ENCODE data around the gene TTC3.

The TTC3 gene, protein sequence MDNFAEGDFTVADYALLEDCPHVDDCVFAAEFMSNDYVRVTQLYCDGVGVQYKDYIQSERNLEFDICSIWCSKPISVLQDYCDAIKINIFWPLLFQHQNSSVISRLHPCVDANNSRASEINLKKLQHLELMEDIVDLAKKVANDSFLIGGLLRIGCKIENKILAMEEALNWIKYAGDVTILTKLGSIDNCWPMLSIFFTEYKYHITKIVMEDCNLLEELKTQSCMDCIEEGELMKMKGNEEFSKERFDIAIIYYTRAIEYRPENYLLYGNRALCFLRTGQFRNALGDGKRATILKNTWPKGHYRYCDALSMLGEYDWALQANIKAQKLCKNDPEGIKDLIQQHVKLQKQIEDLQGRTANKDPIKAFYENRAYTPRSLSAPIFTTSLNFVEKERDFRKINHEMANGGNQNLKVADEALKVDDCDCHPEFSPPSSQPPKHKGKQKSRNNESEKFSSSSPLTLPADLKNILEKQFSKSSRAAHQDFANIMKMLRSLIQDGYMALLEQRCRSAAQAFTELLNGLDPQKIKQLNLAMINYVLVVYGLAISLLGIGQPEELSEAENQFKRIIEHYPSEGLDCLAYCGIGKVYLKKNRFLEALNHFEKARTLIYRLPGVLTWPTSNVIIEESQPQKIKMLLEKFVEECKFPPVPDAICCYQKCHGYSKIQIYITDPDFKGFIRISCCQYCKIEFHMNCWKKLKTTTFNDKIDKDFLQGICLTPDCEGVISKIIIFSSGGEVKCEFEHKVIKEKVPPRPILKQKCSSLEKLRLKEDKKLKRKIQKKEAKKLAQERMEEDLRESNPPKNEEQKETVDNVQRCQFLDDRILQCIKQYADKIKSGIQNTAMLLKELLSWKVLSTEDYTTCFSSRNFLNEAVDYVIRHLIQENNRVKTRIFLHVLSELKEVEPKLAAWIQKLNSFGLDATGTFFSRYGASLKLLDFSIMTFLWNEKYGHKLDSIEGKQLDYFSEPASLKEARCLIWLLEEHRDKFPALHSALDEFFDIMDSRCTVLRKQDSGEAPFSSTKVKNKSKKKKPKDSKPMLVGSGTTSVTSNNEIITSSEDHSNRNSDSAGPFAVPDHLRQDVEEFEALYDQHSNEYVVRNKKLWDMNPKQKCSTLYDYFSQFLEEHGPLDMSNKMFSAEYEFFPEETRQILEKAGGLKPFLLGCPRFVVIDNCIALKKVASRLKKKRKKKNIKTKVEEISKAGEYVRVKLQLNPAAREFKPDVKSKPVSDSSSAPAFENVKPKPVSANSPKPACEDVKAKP (N-terminal part only)

GRCh38 chr21:37072988-37073416, at the start of gene TTC3, which contains the start of gene PIGP:
TTC3 (plus strand) TSS chr21:37073254; CDS start chr21:37087258, 14,004 bp downstream.
PIGP (minus strand) TSS chr21:37073071; CDS start chr21:37072515, 556 bp downstream.
- H3K27me3 ChIP-seq (replicated peaks), result no peaks in the 10 kb centered on the region
- H3K4me3 ChIP-seq (ENCODE audit: low read depth, low read length), result peak within 1 kb of the TSS; percentile 93
- no peaks in the 10 kb centered on the region for H3K36me3 ChIP-seq (replicated peaks)
- TF ChIP-seq, protein P1, sequence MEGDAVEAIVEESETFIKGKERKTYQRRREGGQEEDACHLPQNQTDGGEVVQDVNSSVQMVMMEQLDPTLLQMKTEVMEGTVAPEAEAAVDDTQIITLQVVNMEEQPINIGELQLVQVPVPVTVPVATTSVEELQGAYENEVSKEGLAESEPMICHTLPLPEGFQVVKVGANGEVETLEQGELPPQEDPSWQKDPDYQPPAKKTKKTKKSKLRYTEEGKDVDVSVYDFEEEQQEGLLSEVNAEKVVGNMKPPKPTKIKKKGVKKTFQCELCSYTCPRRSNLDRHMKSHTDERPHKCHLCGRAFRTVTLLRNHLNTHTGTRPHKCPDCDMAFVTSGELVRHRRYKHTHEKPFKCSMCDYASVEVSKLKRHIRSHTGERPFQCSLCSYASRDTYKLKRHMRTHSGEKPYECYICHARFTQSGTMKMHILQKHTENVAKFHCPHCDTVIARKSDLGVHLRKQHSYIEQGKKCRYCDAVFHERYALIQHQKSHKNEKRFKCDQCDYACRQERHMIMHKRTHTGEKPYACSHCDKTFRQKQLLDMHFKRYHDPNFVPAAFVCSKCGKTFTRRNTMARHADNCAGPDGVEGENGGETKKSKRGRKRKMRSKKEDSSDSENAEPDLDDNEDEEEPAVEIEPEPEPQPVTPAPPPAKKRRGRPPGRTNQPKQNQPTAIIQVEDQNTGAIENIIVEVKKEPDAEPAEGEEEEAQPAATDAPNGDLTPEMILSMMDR (IDR thresholded peaks at IDR 0.05; ENCODE audit: low read depth, low read length, missing control alignments), result no peak
- DNase-seq, result peak; percentile 94
- in situ Hi-C loops (cut with HindIII; ENCODE audit: low pct_ligation_motif_present, low sequenced_read_pairs), result no loop called here
- peak within 1 kb of the TSS; percentile 95 for H3K27ac ChIP-seq

GRCh38 chr21:37026499-37026898, 46.6 kb upstream of the TTC3 start:
- in situ Hi-C loops (cut with HindIII; ENCODE audit: low pct_ligation_motif_present, low sequenced_read_pairs), result no loop called here
- DNase-seq, result no peak
- Histone ChIP-seq H3K27ac (no peak overlapping the region), H3K36me3 (replicated peaks) (no peaks in the 10 kb centered on the region), H3K27me3 (replicated peaks) (no peaks in the 10 kb centered on the region), H3K4me3 (ENCODE audit: low read depth, low read length) (no peak overlapping the region)
- TF ChIP-seq, protein P1 (IDR thresholded peaks at IDR 0.05; ENCODE audit: low read depth, low read length, missing control alignments), result no peak

- Histone ChIP-seq H3K27ac (no peak overlapping the region), H3K4me3 (ENCODE audit: low read depth, low read length) (no peak overlapping the region), H3K27me3 (replicated peaks) (no peaks in the 10 kb centered on the region), H3K36me3 (replicated peaks) (no peaks in the 10 kb centered on the region)
- in situ Hi-C loops (cut with HindIII; ENCODE audit: low pct_ligation_motif_present, low sequenced_read_pairs), result no loop called here
- no peak for DNase-seq
- TF ChIP-seq, protein P1 (IDR thresholded peaks at IDR 0.05; ENCODE audit: low read depth, low read length, missing control alignments), result peak; percentile 21
Measured at GRCh38 chr21:37028570-37028969, 44.5 kb upstream of the TTC3 start.

DNA sequence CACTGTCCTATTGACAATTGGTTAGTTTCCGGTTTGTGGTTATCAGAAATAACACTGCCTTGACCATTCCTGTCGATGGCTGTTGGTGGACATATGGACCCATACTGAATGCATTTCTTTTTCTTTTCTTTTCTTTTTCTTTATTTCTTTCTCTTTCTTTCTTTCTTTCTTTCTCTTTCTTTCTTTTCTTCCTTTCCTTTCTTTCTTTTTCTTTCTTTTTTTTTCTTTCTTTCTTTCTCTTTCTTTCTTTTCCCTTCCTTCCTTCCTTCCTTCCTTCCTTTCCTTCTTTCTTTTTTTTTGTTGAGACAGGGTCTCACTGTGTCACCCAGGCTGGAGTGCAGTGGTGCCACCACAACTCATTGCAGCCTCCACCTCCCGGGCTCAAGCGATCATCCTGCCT, 42.2 kb upstream of the TTC3 start:
- in situ Hi-C loops (cut with HindIII; ENCODE audit: low pct_ligation_motif_present, low sequenced_read_pairs), result no loop called here
- no peaks in the 10 kb centered on the region for H3K27me3 ChIP-seq (replicated peaks)
- H3K4me3 ChIP-seq (ENCODE audit: low read depth, low read length), result no peak overlapping the region
- TF ChIP-seq, protein P1 (IDR thresholded peaks at IDR 0.05; ENCODE audit: low read depth, low read length, missing control alignments), result no peak
- DNase-seq, result no peak
- H3K27ac ChIP-seq, result no peak overlapping the region
- H3K36me3 ChIP-seq (replicated peaks), result no peaks in the 10 kb centered on the region

GRCh38 chr21:37032293-37032692, 40.8 kb upstream of the TTC3 start:
- Histone ChIP-seq H3K27ac (no peak overlapping the region), H3K36me3 (replicated peaks) (no peaks in the 10 kb centered on the region), H3K4me3 (ENCODE audit: low read depth, low read length) (no peak overlapping the region), H3K27me3 (replicated peaks) (no peaks in the 10 kb centered on the region)
- TF ChIP-seq, protein P1 (IDR thresholded peaks at IDR 0.05; ENCODE audit: low read depth, low read length, missing control alignments), result no peak
- in situ Hi-C loops (cut with HindIII; ENCODE audit: low pct_ligation_motif_present, low sequenced_read_pairs), result no loop called here
- no peak for DNase-seq

Measured in brain microvascular endothelial cell (primary cell).